Neural cell (in vitro differentiated cells): Measurements from ENCODE around the gene YLPM1.

Experiments used
- CTCF ChIP-seq: fragments of 450-650 bp; IDR thresholded peaks from 2 replicates; pipeline ENCODE4 v1.5.1; 2014; ENCODE audit warnings: antibody characterized with exemption, mild to moderate bottlenecking, moderate library complexity; ENCODE audit not compliant: poor library complexity, severe bottlenecking
- EP300 ChIP-seq: fragments of 450-650 bp; conservative IDR thresholded peaks from 2 replicates; pipeline ENCODE4 v1.6.1; 2014; ENCODE audit warnings: antibody characterized with exemption, mild to moderate bottlenecking, moderate library complexity; ENCODE audit not compliant: poor library complexity, severe bottlenecking
- POLR2AphosphoS5 ChIP-seq: IDR thresholded peaks from 2 replicates; pipeline ENCODE4 v1.6.1; 2012
- TAF1 ChIP-seq: IDR thresholded peaks from 2 replicates; pipeline ENCODE4 v1.6.1; 2012; ENCODE audit warnings: low read depth

DNA sequence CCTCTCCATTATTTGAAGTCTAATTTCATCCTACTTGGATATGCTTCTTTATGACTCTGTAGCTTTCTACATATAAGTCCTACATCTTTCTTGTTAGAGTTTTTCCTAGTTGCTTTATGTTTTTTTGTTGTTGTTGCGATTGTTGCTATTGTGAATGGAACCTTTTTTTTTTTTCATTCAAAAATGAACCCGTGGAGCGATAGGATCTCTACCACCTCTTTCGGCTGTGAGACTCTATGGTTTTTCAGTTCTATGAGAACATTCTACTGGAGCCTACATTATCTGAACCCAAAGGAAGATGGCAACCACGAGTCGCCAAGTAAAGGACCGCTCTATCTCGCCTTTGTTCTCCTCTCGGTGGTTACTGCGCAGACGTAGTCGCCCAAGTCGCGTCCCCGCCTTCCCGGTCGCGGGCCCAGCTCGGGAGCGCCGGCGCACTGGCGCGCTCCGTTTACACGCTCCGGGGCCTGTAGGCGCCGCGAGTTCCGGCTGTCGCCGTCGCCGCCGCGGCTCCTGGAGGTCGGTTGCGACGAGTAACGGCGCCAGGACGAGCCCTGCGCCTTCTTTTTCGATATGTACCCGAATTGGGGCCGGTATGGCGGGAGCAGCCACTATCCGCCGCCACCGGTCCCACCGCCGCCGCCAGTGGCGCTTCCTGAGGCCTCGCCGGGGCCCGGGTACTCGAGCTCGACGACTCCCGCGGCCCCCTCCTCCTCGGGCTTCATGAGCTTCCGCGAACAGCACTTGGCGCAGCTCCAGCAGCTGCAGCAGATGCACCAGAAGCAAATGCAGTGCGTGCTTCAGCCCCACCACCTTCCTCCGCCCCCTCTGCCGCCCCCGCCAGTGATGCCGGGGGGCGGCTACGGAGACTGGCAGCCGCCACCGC is at the start of gene YLPM1:
- TF ChIP-seq TAF1 (no peak), CTCF (peak; percentile 94), EP300 (peak; percentile 60), POLR2AphosphoS5 (peak; percentile 95)
